ENCODE results near the gene ADPRHL1. TPM values are rescaled to one million over a fixed set of nuclear protein-coding genes. Genes with fewer than 3 reads are reported as not detected.

ADPRHL1 gene
- total RNA-seq, 1 experiment from 2014 or later, result 3.3 TPM

- in situ Hi-C loops (cut with HindIII; ENCODE audit: low sequenced_read_pairs), result no loop called here
- DNase-seq (ENCODE audit: low spot score), result no peak
Observed at GRCh38 chr13:113365583-113365970, 87.7 kb downstream of the ADPRHL1 start.

GRCh38 chr13:113364901-113365582, 88.2 kb downstream of the ADPRHL1 start:
- in situ Hi-C loops (cut with HindIII; ENCODE audit: low sequenced_read_pairs), result no loop called here

GRCh38 chr13:113364311-113364889, 88.9 kb downstream of the ADPRHL1 start:
- in situ Hi-C loops (cut with HindIII; ENCODE audit: low sequenced_read_pairs), result no loop called here
- no peak for DNase-seq (ENCODE audit: low spot score)

More at GRCh38 chr13:113364901-113365582, 88.2 kb downstream of the ADPRHL1 start:
- no peak for DNase-seq (ENCODE audit: low spot score)

GRCh38 chr13:113361406-113361805, 91.9 kb downstream of the ADPRHL1 start:
- in situ Hi-C loops (cut with HindIII; ENCODE audit: low sequenced_read_pairs), result no loop called here
- no peak for DNase-seq (ENCODE audit: low spot score)

GRCh38 chr13:113360446-113360845, 92.8 kb downstream of the ADPRHL1 start:
- DNase-seq (ENCODE audit: low spot score), result no peak
- in situ Hi-C loops (cut with HindIII; ENCODE audit: low sequenced_read_pairs), result no loop called here

GRCh38 chr13:113359571-113359970, 93.7 kb downstream of the ADPRHL1 start:
- in situ Hi-C loops (cut with HindIII; ENCODE audit: low sequenced_read_pairs), result no loop called here
- DNase-seq (ENCODE audit: low spot score), result no peak

- no peak for DNase-seq (ENCODE audit: low spot score)
- in situ Hi-C loops (cut with HindIII; ENCODE audit: low sequenced_read_pairs), result no loop called here
Observed at GRCh38 chr13:113358653-113359190, 94.6 kb downstream of the ADPRHL1 start.

- in situ Hi-C loops (cut with HindIII; ENCODE audit: low sequenced_read_pairs), result no loop called here
- no peak for DNase-seq (ENCODE audit: low spot score)
Observed at GRCh38 chr13:113357529-113357928, 95.8 kb downstream of the ADPRHL1 start.

GRCh38 chr13:113356596-113356995, 96.7 kb downstream of the ADPRHL1 start:
- in situ Hi-C loops (cut with HindIII; ENCODE audit: low sequenced_read_pairs), result no loop called here
- DNase-seq (ENCODE audit: low spot score), result no peak

GRCh38 chr13:113355621-113356020, 97.7 kb downstream of the ADPRHL1 start:
- DNase-seq (ENCODE audit: low spot score), result no peak
- in situ Hi-C loops (cut with HindIII; ENCODE audit: low sequenced_read_pairs), result no loop called here

GRCh38 chr13:113354831-113355610, 98.3 kb downstream of the ADPRHL1 start:
- no peak for DNase-seq (ENCODE audit: low spot score)
- in situ Hi-C loops (cut with HindIII; ENCODE audit: low sequenced_read_pairs), result no loop called here

GRCh38 chr13:113353254-113353653, 100.0 kb downstream of the ADPRHL1 start:
- DNase-seq (ENCODE audit: low spot score), result no peak
- in situ Hi-C loops (cut with HindIII; ENCODE audit: low sequenced_read_pairs), result no loop called here

- in situ Hi-C loops (cut with HindIII; ENCODE audit: low sequenced_read_pairs), result no loop called here
- no peak for DNase-seq (ENCODE audit: low spot score)
Observed at GRCh38 chr13:113351514-113352026, 101.7 kb downstream of the ADPRHL1 start.

GRCh38 chr13:113350938-113351335, 102.4 kb downstream of the ADPRHL1 start:
- in situ Hi-C loops (cut with HindIII; ENCODE audit: low sequenced_read_pairs), result no loop called here
- DNase-seq (ENCODE audit: low spot score), result no peak

GRCh38 chr13:113350065-113350937, 103.0 kb downstream of the ADPRHL1 start:
- DNase-seq (ENCODE audit: low spot score), result no peak
- in situ Hi-C loops (cut with HindIII; ENCODE audit: low sequenced_read_pairs), result no loop called here

Data from G401 (cell line).